Stimulated activated CD8-positive, alpha-beta memory T cell treated with anti-CD3 and anti-CD28 coated beads, Interleukin-7, amount 100 ng/mL, for 4 hours (primary cell): ENCODE data around the gene TSPAN9.

ENCODE experiments used
- DNase-seq, 2 donors: peaks; one replicate each; pipeline ENCODE4 v3.0.0-alpha.2; 2020; ENCODE audit warnings: low read depth in 2 of 2

TSPAN9 gene

DNA sequence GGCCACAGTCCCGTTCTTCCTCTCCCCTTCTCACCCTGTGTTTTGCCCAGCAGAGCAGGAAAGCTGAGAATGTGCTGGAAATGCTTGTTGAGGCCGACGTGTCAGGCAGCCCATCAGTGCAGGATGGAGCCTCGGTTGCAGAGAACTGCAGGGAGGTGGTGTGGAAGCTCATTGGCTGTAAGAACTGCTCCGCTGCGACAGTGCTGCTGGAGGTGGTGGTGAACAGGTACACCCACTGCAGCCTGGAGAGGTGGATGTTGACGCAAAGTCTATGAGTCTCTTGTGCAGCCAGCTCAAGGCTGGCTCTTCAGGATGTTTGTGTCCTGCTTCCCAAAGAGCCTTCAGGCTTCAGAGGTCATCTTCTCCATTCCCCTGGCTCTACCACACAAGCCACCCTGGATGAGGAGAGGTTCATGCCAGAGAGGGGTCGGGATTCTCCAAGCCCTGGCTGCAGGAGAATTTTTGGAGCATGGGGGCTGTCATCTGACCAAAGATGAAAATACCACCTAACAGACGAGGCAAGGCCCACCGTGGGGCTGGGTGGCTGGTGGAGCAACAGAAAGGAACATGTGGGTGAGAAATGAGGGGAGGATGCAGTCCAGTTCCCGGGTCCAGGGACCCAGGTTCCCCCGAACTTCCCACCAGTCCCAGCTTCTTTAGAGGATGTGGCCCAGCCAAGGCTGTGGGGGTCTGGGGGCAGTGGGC lies 239.7 kb downstream of the TSPAN9 start:
- no peak for DNase-seq

DNA sequence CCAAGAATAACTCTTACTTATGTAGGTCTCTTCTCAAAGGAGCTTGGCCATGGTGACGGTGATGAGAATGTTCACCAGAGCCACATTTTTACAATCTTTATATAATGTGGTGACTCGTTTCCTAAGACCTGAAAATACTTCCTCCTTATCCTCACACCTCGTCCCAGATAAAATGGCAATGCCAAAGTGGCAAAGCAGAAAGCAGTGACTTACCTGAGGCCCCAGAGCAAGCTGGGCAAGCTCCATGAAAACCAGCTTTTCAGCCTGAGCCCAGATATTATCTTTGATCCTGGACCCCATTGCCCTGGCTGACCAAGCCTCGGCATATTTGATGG lies 240.3 kb downstream of the TSPAN9 start:
- no peak for DNase-seq

DNA sequence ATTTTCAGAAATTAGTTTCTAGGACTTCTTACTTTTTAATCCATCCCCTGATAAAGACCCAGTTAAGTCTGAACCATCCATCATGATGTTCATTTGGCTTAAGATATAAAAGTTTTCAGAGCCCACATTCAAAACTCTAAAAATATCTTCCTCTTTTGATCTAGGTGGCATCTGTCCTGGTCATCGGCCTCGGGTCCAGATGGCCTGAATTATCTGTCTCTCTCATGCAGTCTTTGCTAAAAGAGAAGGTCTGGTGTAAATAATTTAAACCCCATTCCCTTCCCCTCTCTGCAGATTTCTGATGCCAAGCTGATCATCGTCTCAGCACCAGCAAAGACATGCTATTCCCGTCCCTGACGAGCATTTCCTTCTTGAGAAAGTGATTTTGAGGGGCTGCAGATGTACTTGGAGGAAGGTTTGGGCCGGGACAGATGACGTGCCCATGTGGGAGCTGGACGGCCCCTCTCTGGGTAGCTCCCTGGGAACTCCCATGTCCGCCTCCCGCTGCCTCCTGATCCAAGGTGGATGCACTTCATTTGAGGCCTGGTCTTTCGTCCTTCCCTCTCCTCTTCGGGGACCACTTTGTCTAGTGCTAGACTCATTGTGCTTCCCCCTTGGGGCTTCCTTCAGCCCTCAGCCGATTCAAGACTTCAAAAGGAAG lies 240.8 kb downstream of the TSPAN9 start:
- no peak for DNase-seq

DNA sequence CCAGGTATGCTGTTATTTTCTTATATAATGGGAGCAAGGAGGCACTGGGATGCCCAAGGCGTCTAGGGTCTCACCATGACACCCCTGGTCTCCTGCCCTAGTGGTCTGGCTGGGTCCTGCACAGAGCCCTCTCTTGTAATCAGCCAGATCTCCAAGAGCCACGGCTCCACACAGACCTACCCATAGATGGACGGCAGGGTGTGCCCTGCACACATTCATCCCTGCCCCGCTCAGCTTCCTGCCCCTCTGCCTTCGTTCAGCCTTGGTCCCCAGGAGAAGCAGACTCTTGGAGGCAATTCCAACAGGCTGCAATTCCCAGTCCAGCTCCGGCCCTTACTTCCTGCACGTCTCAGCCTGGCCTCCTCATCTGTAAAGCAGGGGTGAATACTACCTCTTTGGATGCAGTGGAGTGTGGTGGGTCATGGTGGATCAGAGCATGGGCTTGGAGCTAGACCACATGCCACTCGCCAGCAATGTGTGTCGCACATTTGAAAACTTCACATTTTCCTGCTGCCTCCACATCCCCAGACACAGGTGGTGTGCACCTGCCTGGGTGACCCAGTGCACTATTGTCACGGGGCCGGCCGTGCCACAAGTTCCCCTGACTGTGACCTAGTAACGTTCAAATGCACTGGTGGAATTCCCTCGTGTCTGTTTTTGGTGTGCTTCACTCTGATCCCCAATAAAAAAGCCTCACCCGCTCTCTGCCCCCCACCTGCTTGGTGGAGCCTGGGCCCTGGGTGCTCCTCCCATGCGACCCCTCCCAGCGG lies 242.7 kb downstream of the TSPAN9 start:
- no peak for DNase-seq

DNA sequence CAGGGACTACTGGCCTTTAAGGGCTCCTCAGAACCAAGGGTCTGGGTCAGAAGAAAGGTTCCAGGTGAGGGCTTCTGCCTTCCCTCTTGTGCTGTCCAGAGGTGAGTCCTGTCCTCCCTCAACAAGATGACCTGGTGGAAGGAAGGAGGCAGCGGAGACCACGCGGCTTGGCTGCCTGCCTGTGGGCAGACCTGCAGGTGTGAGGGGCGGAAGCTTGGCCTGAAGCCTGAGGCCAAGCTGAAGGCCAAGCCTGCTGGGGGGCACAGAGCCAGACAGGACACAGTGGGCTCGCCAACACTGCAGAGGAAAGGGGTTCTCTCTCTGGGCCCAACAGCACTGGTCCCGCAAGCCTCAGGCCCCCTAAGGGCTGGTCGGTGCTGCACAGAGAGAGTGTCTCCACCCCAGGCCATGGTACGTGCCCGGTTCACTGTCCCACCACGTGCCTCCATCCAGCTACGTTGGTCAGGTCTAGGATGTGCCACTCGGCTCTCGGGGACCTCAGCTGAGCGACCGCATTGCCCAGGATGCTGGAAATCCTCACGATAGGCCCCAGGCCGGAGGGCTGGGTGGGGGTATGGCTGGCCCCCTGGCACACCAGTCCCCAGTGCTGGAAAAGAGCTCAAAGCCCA lies 243.8 kb downstream of the TSPAN9 start:
- no peak for DNase-seq

DNA sequence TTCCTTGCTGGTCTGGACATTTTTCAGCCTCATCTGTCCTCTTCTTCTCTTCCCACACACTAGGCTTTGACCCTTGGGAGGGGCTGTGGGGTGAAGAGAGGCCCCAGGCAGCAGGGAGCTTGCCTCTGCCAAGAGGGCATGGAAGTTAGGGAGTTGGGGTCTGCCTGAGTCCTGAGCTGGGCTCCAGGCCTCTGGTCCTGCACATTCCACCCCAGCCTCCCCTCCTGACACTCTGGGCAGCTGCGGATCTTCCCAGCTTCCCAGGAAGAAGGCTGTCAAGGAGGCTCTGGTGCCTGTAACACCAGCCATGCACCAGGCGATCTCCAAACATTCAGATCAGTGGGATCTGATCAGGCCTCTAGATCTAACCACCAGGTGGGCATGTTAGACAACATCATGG lies 244.7 kb downstream of the TSPAN9 start:
- DNase-seq: no peak

DNA sequence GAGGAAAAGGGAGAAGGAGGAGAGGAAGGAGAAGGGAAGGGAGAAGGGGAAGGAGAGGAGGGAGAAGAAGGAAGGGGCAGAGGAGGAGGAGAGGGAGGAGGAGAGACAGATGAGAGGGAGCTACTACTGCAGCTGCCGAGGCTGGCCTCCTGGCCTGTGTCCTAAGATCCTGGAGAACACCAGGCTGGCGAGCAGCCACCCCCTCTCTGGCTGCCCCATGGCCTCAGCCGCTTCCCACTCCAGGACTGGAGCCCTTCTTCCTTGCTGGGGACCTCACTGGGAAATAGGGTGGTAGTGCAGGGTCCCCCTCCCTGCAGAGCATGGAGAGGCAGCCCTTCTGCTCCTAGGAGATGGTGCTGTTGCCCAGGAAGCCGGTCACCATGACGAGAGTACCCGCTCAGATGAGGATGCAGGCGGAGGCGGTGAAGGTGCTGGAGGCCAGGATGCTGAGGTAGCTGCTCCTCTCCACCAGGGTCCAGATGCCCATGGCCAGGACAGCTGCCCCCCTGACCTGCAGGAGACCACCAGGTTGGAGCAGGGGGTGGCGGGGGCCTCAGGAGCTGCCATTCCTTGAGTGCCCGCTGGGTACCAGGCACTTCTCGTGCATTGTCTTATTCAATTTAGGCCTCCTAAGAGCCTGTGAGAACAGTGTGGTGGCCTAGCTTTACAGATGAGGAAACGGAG lies 246.0 kb downstream of the TSPAN9 start:
- DNase-seq: no peak

DNA sequence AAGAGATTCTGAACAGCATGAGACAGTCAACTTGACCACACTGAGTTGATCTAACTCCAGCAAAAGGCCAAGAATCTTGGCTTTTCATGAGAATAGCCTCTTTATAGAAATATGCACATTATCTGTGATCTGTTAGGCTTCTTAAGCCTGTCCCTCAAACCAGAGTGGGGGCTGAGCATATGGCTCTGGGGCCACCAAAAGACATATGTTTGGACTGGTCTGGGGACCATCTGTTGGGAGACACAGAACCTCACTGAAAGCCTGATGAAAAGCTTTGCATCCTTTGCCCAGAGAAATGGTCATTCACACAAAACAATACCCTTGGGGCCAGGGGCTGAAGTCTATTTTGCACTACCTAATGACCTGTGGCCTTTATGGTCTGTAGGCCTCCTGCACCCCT lies 248.6 kb downstream of the TSPAN9 start:
- no peak for DNase-seq

DNA sequence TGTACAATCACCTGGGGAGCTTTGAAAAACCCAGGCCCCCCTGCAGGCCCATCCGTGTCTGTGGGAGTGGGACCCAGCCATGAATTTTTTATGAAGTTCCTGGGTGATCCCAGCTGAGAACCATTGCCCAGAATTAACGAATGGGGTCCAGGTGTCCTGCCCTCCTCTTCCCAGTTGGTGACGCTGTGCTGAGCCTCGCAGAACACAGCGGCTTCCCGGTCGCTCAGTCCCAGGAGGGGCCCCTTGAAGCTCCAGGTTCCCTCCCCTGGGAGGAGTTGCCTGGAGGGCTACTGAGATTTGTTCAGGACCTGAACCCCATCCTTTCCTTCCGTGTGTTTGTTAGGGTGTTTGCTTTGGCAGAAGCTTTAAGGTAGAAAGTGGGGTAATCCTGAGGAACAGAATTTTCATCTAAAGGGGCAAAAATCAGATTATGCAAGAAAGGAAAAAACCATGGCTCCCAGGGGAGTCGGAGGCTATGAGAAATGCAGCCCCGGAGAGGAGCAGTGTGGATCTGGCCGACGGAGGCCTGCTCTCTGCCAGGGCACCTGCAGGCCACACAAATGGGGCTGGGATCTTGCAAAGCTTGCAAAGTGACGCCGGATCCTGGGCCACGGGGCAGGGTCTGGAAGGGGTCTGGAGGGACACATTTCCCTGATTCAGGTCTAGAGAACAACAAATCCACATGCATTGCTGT lies 249.1 kb downstream of the TSPAN9 start:
- DNase-seq: no peak

DNA sequence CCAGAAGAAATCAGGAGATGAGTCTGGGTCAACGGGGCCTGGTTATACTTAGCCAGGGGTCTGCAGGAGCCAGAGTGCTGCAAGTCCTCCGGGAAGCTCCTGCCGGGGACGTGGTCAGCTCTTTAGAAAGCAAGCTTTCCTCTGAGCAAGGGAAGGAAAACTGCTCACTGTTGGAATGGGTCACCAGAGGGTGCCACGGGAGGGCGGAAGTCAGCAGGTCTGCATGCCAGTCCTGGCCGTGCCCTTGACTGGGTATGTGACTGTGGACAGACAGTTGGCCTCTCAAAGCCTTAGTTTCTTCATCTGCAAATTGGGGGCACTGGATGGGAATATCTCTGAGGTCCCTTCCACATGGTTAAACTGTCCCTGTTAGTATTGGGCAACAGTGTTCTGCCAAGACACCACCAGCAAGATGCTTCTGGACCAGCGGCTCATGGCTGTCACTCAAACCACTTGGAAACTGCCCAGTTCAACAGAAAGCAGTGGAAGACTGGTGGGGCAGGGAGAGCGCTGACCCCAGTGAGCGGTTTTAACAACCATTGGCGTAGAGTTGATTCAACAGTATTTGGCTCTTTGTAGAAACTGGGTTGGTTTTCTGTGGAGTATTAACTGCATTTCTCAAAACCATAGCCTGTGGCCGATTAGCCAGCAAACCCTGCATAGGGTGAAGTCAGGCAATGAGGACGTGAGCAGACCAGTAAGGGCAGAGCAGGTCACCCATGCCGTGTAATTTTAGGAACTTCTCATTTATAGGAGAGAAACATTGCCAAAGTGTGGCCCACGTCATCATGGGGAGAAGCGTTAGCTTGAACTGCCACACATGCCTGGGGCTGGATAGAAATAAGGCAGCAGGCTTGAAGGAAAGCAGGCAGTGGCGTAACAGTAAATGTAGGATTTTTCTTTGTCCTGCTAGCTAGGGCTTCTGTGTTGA lies 249.9 kb downstream of the TSPAN9 start:
- DNase-seq: no peak

DNA sequence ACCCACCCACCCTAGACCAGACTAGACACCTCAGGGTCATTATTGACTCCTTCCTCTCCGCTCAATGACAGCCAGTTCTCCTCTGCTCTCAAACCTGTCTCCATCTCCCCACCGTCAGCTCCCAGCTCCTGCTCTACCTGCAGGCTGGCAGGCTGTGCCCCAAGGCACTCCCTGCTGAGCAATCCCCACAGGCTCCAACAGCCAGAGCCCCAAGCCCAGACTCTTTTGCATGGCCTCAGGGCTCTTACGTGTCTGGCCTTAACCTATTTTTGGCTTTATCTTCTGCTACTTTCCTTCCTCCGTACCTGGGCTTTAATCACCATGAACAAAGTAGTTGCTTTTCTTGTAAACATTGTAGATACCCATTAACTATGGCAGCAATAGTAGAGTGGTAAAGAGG lies 250.9 kb downstream of the TSPAN9 start:
- no peak for DNase-seq

DNA sequence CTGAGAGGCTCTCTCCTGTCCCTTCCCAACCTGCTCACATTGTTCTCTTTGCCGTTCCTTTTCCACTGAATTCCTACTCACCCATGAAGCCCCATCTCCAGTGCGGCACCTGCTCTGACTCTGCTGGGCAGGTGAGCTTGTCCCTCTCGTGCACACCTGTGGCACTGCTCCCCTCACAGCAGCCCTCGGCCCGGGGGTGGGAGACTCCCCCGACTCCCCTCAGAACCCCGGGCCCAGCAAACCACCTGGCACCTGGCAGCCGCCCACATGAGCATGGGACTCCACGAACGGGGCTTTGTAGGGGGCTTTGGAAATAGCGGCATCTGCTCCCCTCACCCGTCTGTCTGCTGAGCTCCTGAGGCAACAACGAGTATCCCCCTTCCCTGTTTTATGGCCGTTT lies 251.4 kb downstream of the TSPAN9 start:
- DNase-seq: no peak

DNA sequence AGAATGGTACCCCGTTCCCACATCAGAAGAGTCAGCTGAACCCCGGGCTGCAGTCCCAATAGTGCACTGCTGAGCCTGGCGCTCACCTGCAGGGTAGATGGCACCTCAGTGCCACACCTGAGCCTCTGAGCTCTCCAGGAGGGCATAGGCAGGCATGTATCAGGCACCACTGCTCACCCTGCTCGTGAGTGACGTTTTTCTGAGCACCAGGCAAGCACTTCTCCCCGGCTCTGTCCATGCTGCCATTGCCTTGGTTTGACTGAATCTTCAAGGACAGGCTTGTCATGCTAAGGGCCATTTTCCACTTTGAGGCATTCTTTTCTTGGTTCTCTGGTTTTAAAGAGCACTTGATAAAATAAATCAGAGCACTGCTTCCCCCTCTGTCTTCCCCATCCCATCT lies 252.2 kb downstream of the TSPAN9 start:
- no peak for DNase-seq

DNA sequence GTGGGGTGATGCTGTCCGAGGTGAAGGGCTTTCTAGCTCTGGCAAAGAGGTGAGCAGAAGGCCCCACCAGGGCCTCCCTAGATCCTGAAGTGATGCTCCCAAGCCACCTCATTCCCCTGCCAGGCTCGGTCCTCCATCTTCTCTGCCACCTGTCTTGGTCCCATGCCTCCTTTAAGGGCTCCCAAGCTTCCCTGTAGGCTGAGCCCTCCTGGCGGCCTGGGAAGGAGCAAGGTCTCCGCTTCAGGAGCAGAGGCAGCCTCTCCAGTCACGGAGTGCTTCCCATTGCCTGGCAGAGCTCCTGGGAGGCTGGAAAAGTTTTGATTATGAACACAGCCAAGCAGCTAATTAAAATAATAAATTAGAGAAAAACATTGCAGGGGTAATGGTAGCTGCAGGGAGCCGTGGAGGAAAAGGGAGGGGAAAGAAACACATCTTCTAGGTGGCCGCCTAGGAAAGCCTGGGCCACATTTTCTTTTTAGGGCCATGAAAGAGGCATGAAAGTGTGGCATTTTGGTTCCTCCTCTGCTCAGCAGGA lies 253.9 kb downstream of the TSPAN9 start:
- no peak for DNase-seq

DNA sequence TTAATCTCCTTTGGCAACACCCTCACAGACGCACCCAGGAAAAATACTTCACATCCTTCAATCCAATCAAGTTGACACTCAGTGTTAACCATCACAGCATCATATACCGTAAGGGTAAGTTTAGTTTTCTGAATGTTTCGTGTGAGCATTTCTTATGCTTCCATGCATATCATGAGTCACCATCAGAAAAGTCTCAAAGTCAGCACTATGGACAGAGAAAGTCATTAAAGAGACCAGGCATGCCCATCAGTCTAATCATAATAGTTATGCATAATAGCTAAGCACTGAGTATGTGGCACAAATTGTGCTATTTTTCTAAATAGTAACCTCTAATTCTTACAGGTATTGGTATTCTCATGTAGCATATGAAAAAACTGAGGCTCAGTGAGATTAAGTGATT lies 255.0 kb downstream of the TSPAN9 start:
- DNase-seq: no peak

DNA sequence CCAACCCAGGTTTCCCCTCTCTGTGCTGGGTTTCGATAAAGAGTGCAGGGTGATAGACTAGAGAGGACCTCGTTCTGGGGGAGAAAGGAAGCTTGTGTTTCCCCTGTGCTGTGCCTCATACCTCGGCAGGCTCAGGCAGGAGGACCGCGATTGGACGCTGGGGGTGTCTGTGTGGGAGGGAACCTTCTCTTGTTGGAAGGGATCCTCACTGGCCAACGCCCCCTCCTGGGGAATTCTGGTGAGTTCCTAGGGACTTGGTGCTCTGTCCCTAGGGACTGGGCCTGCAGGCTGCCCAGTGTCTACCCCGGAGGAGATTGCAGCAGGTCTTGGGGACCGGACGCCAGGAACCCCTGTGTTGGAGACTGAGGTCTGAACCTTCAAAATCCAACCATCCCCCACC lies 256.4 kb downstream of the TSPAN9 start:
- DNase-seq: no peak

DNA sequence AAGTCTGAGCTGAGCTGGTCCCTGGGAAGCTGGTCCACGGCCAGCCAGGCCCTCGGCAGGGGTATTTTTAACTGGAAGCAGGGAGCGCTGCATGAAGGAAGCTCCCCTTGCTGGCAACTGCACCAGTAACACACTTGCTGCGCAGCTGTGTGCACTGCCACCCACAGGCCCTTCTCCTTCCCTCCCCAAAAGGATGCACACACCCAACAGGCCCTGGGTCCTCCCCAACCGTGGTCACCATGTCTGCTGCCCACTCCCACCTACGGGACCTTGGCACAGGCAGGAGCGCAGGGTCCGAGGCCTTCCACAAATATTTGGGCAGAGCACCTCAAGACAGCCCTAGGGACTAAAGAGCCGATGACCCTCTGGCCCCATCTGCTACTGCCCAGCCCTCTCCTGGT lies 256.8 kb downstream of the TSPAN9 start:
- no peak for DNase-seq

DNA sequence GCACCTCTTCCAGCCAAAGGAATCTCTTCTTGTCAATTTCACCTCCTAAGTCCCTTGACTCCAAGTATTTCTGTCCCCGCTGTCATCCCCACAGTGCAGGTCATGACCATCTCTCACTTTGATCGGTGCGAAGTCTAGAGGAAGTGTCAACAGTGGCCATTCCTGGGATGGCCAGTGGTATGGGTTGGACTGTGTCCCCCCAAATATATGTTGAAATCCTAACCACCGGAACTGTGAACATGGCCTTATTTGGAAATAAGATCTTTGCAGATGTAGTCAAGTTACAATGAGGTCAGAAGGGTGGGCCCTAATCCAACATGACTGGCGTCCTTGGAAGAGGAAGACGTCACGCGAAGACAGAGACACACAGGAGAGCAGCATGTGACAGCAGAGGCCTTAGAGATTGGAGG lies 257.9 kb downstream of the TSPAN9 start:
- DNase-seq: no peak
